GM12874 (cell line): ENCODE data around the gene ACTR10.

ENCODE experiments used
- TF ChIP-seq, protein P1 (sequence below): IDR thresholded peaks from 2 replicates; pipeline ENCODE4 v1.5.1; 2011; ENCODE audit warnings: low read depth, mild to moderate bottlenecking, control low read depth, low read length, moderate library complexity; ENCODE audit not compliant: insufficient read depth

The ACTR10 gene

DNA sequence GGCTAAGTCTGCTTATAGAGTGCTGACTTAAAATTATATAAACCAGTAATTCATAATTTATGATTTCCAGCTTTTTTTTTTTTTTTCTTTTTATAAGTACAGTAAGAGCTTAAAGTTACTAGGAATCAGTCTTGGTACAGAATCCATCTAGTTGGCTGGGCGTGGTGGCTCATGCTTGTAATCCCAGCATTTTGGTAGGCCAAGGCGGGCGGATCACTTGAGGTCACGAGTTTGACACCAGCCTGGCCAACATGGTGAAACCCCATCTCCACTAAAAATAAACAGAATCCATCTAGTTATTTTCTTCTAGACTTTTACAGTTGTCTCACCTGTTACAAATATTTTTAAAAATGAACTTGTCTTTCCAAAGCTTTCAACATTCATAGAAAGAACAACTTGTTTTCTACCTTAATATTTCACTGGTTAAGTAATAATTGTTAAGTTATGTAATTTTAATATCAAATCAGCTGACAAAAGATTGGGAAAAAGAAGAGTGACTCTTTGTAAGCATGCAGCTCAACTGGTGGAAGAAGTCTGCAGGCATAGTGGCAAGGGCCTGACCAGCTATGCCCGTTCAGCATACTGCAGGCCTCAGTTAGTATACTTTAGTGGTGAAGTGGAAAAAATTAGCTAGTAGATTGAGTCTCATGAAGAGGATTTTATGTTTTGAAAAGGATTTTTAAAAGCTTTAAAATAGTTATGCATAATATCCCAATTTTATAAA, 27.3 kb downstream of the ACTR10 start:
- TF ChIP-seq, protein P1, sequence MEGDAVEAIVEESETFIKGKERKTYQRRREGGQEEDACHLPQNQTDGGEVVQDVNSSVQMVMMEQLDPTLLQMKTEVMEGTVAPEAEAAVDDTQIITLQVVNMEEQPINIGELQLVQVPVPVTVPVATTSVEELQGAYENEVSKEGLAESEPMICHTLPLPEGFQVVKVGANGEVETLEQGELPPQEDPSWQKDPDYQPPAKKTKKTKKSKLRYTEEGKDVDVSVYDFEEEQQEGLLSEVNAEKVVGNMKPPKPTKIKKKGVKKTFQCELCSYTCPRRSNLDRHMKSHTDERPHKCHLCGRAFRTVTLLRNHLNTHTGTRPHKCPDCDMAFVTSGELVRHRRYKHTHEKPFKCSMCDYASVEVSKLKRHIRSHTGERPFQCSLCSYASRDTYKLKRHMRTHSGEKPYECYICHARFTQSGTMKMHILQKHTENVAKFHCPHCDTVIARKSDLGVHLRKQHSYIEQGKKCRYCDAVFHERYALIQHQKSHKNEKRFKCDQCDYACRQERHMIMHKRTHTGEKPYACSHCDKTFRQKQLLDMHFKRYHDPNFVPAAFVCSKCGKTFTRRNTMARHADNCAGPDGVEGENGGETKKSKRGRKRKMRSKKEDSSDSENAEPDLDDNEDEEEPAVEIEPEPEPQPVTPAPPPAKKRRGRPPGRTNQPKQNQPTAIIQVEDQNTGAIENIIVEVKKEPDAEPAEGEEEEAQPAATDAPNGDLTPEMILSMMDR, result no peak

- TF ChIP-seq, protein P1, result no peak
These were observed 38.6 kb downstream of the ACTR10 start for GRCh38 chr14:58238252-58239243.

DNA sequence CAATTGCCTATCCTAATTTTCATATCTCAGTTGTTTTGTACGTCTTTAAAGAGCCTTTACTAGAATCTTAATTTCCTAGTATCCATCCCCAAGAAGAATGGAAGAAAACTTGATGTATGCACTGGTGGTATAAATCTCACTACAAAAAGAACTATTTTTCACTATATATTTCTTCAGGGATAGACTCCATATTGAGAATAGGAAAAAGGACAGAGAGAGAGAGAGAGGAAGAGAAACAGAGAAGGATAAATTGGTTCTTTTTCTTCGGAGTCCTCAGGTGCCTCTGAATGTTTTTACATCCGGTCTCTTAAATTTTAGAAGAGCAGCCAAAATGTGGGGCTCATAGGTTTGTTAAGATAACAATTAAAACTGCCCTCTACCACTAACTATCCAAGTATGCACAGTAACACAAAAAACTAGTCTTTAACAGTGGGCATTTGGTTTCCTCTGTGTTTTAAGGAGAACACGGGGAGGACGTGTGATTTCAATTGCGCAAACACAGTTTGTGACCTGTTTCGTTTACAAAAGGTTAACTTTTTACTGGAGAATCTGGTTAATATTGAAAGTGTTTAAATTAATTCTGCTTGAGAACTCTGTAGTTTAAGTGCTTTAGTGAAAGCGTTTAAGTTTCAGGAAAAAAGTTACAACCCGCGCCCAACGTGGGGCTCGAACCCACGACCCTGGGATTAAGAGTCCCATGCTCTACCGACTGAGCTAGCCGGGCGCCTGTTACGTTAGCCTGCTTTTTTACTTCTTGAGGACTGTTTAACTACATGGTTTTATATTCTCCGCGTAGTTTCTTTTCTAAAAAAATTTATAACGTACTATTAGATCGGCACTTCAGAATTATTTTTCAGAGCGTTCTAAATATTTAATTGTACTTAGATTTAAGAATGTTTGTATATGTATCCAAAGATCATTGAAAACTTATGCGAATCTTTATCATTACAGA, 39.6 kb downstream of the ACTR10 start:
- TF ChIP-seq, protein P1, result no peak

- TF ChIP-seq, protein P1, result no peak
These were observed 44.0 kb downstream of the ACTR10 start for GRCh38 chr14:58243790-58244555.

GRCh38 chr14:58244556-58245387, 44.8 kb downstream of the ACTR10 start, which contains the start of gene PSMA3:
Gene PSMA3, plus strand, starts transcription at chr14:58244843. Its CDS starts 78 bp downstream, at chr14:58244921.
- TF ChIP-seq, protein P1, result no peak

DNA sequence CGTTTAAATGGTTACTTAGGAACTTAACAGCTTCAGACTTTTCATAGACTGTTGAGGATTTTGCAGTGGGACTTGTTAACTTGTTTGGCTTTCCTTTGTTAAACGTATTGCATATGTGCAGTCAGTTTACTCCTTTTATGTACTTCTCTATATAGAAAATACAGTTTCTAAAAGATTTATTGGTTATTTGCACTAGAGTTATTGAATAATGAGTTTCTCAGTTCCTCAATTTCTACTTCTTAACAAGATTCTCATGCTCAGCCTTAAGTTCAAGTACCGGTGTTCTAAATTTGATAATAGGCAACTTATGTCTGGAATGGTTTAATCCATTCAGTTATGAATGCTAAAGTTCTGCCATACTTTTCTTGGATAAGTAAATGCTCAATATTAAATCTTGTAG, 45.6 kb downstream of the ACTR10 start:
- TF ChIP-seq, protein P1, result no peak
